ENCODE measurements around the gene MAPK7.

The MAPK7 gene

GRCh38 chr17:19364699-19365498 is 13.4 kb upstream of the MAPK7 start:
- no peak for DNase-seq

GRCh38 chr17:19365499-19365817 is 12.8 kb upstream of the MAPK7 start:
- no peak for DNase-seq

- no peak for DNase-seq
Observed at GRCh38 chr17:19365833-19366636, 12.3 kb upstream of the MAPK7 start.

- DNase-seq = no peak
Observed at GRCh38 chr17:19366637-19366972, 11.7 kb upstream of the MAPK7 start.

GRCh38 chr17:19368229-19368628 is 10.1 kb upstream of the MAPK7 start:
- DNase-seq = no peak

- no peak for DNase-seq
Observed at GRCh38 chr17:19369107-19369778, 9.1 kb upstream of the MAPK7 start.

GRCh38 chr17:19369846-19370492 is 8.3 kb upstream of the MAPK7 start:
- DNase-seq = no peak

GRCh38 chr17:19370493-19370960 is 7.8 kb upstream of the MAPK7 start:
- no peak for DNase-seq

GRCh38 chr17:19371259-19372010 is 6.9 kb upstream of the MAPK7 start:
- DNase-seq = no peak

GRCh38 chr17:19372011-19372370 is 6.3 kb upstream of the MAPK7 start:
- no peak for DNase-seq

- DNase-seq = no peak
Observed at GRCh38 chr17:19372439-19372838, 5.9 kb upstream of the MAPK7 start.

- DNase-seq = no peak
Observed at GRCh38 chr17:19372866-19373504, 5.3 kb upstream of the MAPK7 start.

GRCh38 chr17:19374136-19374535 is 4.2 kb upstream of the MAPK7 start:
- no peak for DNase-seq

- DNase-seq = no peak
Observed at GRCh38 chr17:19375732-19376131, 2.6 kb upstream of the MAPK7 start.

- no peak for DNase-seq
Observed at GRCh38 chr17:19376811-19377210, 1.5 kb upstream of the MAPK7 start.

GRCh38 chr17:19377602-19378415 is 489 bp upstream of the MAPK7 start:
- peak; percentile 89 to 95 for DNase-seq

- DNase-seq = no peak
Observed at GRCh38 chr17:19379361-19380065, 1.2 kb downstream of the MAPK7 start.

- no peak for DNase-seq
Observed at GRCh38 chr17:19380481-19381301, 2.4 kb downstream of the MAPK7 start.

GRCh38 chr17:19381361-19381740 is 3.1 kb downstream of the MAPK7 start:
- DNase-seq = no peak
